Activated T-cell treated with anti-CD3 and anti-CD28 coated beads, Interleukin-2, amount 50 U/mL, for 4 hours (primary cell): Measurements from ENCODE around the gene KLF2. TPM values are rescaled to one million over a fixed set of nuclear protein-coding genes. Genes with fewer than 3 reads are reported as not detected.
A peak's percentile ranks its signal among the peaks of the same experiment; 100 is the strongest.

Experiments
- ATAC-seq, 2 donors: fragments of 200-7000 bp; cut with Tn5 transposase; one replicate each; pipeline ENCODE4 v1.10.0; 2021
- DNase-seq: peaks from one replicate; pipeline ENCODE4 v3.0.0-alpha.2; 2020
- H3K27me3 Mint-ChIP-seq: one replicate; pipeline ENCODE4 v1.8.0; 2021; ENCODE audit warnings: low read depth, mixed read lengths
- H3K36me3 Mint-ChIP-seq: one replicate; pipeline ENCODE4 v1.8.0; 2022; ENCODE audit warnings: mixed read lengths; ENCODE audit not compliant: insufficient read depth
- H3K4me1 Mint-ChIP-seq: one replicate; pipeline ENCODE4 v1.8.0; 2021; ENCODE audit warnings: low read depth, mixed read lengths
- H3K4me3 Mint-ChIP-seq: one replicate; pipeline ENCODE4 v1.8.0; 2021; ENCODE audit warnings: mild to moderate bottlenecking, moderate library complexity, mixed read lengths
- H3K9me3 Mint-ChIP-seq: one replicate; pipeline ENCODE4 v1.8.0; 2021; ENCODE audit warnings: mixed read lengths
- total RNA-seq, 3 donors: library from RNA; stranded (reverse); gene quantifications; one replicate each; pipeline ENCODE4 v1.2.1, GENCODE V29; 2021

The KLF2 gene
- total RNA-seq, 3 donors from 2014 or later = 1.4 to 2.5 (median 2.4) TPM

DNA sequence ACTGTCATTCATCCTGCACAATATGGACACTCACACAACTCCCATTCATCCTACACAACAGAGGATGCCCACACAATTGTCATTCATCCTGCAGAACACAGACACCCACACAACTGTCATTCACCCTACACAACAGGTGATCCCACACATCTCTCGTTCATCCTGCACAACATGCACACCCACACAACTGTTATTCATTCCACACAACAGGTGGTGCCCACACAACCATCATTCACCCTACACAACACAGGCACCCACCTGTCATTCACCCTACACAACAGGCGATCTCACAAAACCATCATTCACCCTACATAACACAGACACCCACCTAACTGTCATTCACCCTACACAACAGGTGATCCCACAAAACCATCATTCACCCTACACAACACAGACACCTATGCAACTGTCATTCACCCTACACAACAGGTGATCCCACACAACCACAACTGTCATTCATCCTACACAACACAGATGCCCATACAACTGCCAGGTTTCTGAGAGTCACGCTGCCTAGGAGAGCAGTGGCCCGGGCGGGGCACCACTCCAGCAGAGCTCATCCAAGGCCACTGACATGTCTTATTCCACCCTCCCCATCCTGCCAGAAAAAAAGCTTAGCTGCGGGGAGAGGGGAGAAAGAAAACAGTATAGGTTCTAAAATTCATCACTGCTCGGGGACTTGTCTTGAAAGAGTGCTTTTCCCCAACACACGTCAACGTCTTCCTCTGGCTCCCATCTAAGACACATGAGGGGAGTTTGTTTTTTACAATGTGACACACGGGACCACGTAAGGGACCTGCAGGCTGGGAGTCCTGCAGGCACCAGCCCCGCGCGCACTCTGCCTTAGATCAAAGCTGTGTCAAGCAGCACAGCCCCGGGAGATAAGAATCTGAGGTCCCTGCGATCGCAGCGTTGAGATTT, 44.0 kb downstream of the KLF2 start:
- no peak overlapping the region for H3K4me3 Mint-ChIP-seq
- DNase-seq (peak; percentile 50), ATAC-seq (peak in 1 of 2 donors; percentile 28)
- H3K27me3 Mint-ChIP-seq = peaks cover 4% of the 10 kb centered on the region
- peaks cover 6% of the 10 kb centered on the region for H3K36me3 Mint-ChIP-seq
- no peaks in the 10 kb centered on the region for H3K9me3 Mint-ChIP-seq
- peaks cover 39% of the 10 kb centered on the region for H3K4me1 Mint-ChIP-seq

- Mint-ChIP-seq H3K4me1 (peaks cover 39% of the 10 kb centered on the region), H3K36me3 (peaks cover 11% of the 10 kb centered on the region), H3K4me3 (no peak overlapping the region), H3K27me3 (peaks cover 4% of the 10 kb centered on the region), H3K9me3 (no peaks in the 10 kb centered on the region)
- DNase-seq (no peak), ATAC-seq (no peak)
These were observed 44.7 kb downstream of the KLF2 start for GRCh38 chr19:16369306-16369663.

- peak overlapping the region; percentile 62 for H3K4me3 Mint-ChIP-seq
- no peaks in the 10 kb centered on the region for H3K9me3 Mint-ChIP-seq
- ATAC-seq (peak; percentile 16 to 39), DNase-seq (peak; percentile 59)
- H3K4me1 Mint-ChIP-seq = peaks cover 40% of the 10 kb centered on the region
- peaks cover 4% of the 10 kb centered on the region for H3K27me3 Mint-ChIP-seq
- H3K36me3 Mint-ChIP-seq = peaks cover 17% of the 10 kb centered on the region
These were observed 45.3 kb downstream of the KLF2 start for GRCh38 chr19:16369664-16370576.

DNA sequence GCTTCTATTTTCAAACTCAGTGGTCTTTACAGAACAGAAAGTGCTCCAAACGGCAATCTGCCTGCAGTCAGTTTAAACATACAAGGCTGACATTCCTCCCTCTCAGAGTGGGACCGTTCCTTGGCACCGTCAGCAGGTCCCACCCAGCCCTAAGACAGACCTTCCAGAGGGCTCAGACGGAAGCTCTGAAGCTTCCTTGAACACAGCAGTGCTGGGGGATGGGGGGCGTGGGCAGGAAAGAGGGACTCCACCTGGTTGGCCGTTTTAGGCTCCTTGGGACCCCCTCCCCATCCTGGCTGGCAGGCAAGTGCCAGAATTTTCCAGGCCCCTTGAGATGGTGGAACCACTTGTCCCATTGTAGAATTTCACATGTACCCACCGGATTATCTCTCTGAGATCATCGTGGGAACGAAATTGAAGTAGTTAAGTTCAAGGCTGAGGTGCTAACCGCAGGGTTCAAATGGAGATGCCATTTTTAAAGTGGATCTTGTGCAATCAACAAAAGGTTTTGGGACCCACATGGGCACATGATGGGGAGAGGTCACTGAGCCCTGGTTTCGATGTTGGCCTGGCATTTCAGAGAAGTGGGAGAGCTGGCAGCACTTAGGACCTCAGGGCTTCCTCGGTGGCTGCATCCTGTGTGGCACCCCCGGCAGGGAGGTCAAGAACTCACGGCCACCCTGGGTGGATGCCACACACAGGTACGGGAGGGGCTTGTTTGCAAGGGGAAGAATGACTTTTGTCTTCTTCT, 46.2 kb downstream of the KLF2 start:
- DNase-seq (no peak), ATAC-seq (no peak)
- Mint-ChIP-seq H3K9me3 (no peaks in the 10 kb centered on the region), H3K4me3 (peak overlapping the region; percentile 62), H3K4me1 (peaks cover 40% of the 10 kb centered on the region), H3K36me3 (peaks cover 22% of the 10 kb centered on the region), H3K27me3 (peaks cover 4% of the 10 kb centered on the region)

DNA sequence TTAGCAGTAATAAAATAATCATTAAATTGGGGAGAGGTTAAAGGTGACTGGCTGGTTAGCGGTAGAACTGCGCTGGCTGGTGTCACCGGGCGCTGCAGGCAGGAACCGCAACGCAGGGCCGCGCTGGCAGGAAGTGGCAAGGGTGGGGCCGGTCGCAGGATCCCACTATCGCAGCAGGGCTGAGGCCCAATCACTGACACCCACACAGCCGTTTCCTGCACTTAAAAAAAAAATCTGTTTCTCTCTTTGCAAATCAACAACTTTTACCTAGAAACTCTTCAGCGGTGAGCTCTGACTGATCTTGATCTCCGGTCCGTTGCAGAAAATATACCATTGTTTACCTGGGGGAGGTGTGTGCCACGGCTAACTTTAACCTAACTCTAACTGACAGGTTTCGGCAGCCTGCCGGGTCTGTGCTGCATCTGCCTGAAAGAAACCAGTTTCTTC, 46.9 kb downstream of the KLF2 start:
- peaks cover 4% of the 10 kb centered on the region for H3K27me3 Mint-ChIP-seq
- H3K9me3 Mint-ChIP-seq = no peaks in the 10 kb centered on the region
- DNase-seq (peak; percentile 80), ATAC-seq (peak; percentile 70 to 77)
- peak overlapping the region; percentile 62 for H3K4me3 Mint-ChIP-seq
- peaks cover 40% of the 10 kb centered on the region for H3K4me1 Mint-ChIP-seq
- H3K36me3 Mint-ChIP-seq = peaks cover 25% of the 10 kb centered on the region

- no peaks in the 10 kb centered on the region for H3K27me3 Mint-ChIP-seq
- DNase-seq = no peak
- H3K4me1 Mint-ChIP-seq = peaks cover 39% of the 10 kb centered on the region
These were observed 47.7 kb downstream of the KLF2 start for GRCh38 chr19:16372065-16372915.

DNA sequence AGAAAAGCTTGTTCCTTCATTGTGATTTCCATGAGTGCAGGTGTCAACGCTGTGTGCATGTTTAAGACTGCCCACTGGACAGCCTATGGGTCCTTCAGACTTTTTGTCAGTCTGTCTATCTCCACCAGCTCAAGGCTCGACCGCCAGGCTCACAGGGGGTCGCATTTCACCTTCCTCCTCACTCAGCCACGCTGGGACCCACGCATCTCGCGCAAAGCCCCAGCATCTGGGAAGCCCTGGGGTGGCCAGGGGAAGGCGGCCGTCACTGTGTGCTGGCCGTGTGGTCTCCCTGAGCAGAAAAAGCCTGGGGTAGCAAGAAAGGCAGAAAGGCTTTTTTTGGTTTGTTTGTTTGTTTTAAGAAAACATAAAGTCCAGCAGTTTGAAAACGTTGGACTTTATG, 48.5 kb downstream of the KLF2 start:
- no peak for DNase-seq
- H3K4me3 Mint-ChIP-seq = no peak overlapping the region
- no peaks in the 10 kb centered on the region for H3K27me3 Mint-ChIP-seq
- H3K9me3 Mint-ChIP-seq = no peaks in the 10 kb centered on the region
- no peak for ATAC-seq
- peaks cover 47% of the 10 kb centered on the region for H3K4me1 Mint-ChIP-seq
- H3K36me3 Mint-ChIP-seq = peaks cover 28% of the 10 kb centered on the region

More at GRCh38 chr19:16372065-16372915, 47.7 kb downstream of the KLF2 start:
- H3K36me3 Mint-ChIP-seq = peaks cover 25% of the 10 kb centered on the region
- no peak for ATAC-seq
- no peaks in the 10 kb centered on the region for H3K9me3 Mint-ChIP-seq
- peak overlapping the region; percentile 62 for H3K4me3 Mint-ChIP-seq

DNA sequence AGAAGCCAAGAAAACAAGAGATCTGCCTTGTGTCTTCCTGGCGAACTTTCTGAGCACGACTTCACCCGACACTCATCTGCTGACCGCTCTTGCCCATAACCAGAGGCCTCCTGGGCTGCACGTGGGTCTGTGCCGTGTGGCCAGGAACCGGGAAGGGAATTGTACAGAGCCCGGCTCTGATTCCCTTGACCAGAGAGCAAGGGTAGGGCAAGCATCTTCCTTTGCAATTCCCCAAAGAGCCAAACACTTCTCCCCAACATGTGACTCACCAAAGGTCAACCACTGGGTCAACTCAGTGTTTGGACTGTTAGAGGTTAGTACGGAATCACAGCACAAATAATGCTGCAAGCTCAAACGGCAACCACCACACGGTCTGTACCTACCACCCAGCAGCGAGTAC, 48.9 kb downstream of the KLF2 start:
- H3K4me1 Mint-ChIP-seq = peaks cover 51% of the 10 kb centered on the region
- peaks cover 29% of the 10 kb centered on the region for H3K36me3 Mint-ChIP-seq
- no peaks in the 10 kb centered on the region for H3K27me3 Mint-ChIP-seq
- ATAC-seq (no peak), DNase-seq (no peak)
- H3K4me3 Mint-ChIP-seq = peak overlapping the region; percentile 58
- H3K9me3 Mint-ChIP-seq = no peaks in the 10 kb centered on the region

GRCh38 chr19:16373989-16374388, 49.4 kb downstream of the KLF2 start:
- DNase-seq (no peak), ATAC-seq (no peak)
- H3K36me3 Mint-ChIP-seq = peaks cover 29% of the 10 kb centered on the region
- H3K9me3 Mint-ChIP-seq = no peaks in the 10 kb centered on the region
- peaks cover 54% of the 10 kb centered on the region for H3K4me1 Mint-ChIP-seq
- no peak overlapping the region for H3K4me3 Mint-ChIP-seq
- H3K27me3 Mint-ChIP-seq = no peaks in the 10 kb centered on the region

GRCh38 chr19:16374436-16374835, 49.8 kb downstream of the KLF2 start:
- H3K36me3 Mint-ChIP-seq = peaks cover 29% of the 10 kb centered on the region
- H3K4me3 Mint-ChIP-seq = peak overlapping the region; percentile 42
- DNase-seq = no peak
- no peaks in the 10 kb centered on the region for H3K27me3 Mint-ChIP-seq
- H3K4me1 Mint-ChIP-seq = peaks cover 56% of the 10 kb centered on the region
- peak in 1 of 2 donors; percentile 8 for ATAC-seq
- no peaks in the 10 kb centered on the region for H3K9me3 Mint-ChIP-seq

- no peak for ATAC-seq
- peak overlapping the region; percentile 37 for H3K4me3 Mint-ChIP-seq
- no peaks in the 10 kb centered on the region for H3K27me3 Mint-ChIP-seq
- peaks cover 29% of the 10 kb centered on the region for H3K36me3 Mint-ChIP-seq
- no peak for DNase-seq
- H3K9me3 Mint-ChIP-seq = no peaks in the 10 kb centered on the region
- H3K4me1 Mint-ChIP-seq = peaks cover 58% of the 10 kb centered on the region
These were observed 50.7 kb downstream of the KLF2 start for GRCh38 chr19:16375157-16375935.

GRCh38 chr19:16375936-16376185, 51.2 kb downstream of the KLF2 start:
- DNase-seq = no peak
- H3K36me3 Mint-ChIP-seq = peaks cover 29% of the 10 kb centered on the region
- H3K4me1 Mint-ChIP-seq = peaks cover 62% of the 10 kb centered on the region
- no peak for ATAC-seq
- no peaks in the 10 kb centered on the region for H3K9me3 Mint-ChIP-seq
- no peak overlapping the region for H3K4me3 Mint-ChIP-seq
- no peaks in the 10 kb centered on the region for H3K27me3 Mint-ChIP-seq

DNA sequence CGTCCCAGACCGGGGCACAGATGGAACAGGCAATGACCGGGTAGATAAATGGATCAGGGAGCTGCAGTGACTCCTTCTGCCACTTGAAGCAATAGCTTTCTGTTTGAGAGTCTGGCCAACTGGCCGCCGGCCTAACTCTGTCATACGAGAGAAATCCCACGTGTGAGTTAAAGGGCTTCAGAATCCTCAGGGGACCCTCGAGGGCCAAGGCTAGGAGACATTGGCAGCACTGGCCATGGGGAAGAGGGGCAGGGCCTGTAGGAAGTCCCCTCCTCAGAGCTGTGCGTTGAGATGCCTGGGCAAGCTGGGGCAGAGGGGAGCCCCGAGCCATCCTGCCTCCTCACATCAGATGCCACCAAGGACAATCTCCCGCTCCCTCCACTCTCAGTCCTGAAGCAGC, 51.6 kb downstream of the KLF2 start:
- ATAC-seq (no peak), DNase-seq (no peak)
- Mint-ChIP-seq H3K9me3 (no peaks in the 10 kb centered on the region), H3K36me3 (peaks cover 29% of the 10 kb centered on the region), H3K27me3 (no peaks in the 10 kb centered on the region), H3K4me1 (peaks cover 66% of the 10 kb centered on the region), H3K4me3 (no peak overlapping the region)
